ENCODE results near the gene ALKBH6. TPM values are rescaled to one million over a fixed set of nuclear protein-coding genes. Genes with fewer than 3 reads are reported as not detected.
A peak's percentile ranks its signal among the peaks of the same experiment; 100 is the strongest.

Gene ALKBH6
- total and polyA plus RNA-seq, 10 of the 15 experiments (the other 5 are each of a cell fraction or from before 2014, with no cell fraction given), result 1.2 to 56.5 (median 36.1) TPM

GRCh38 chr19:36054119-36054732, 40.2 kb upstream of the ALKBH6 start, which contains the start of gene THAP8 (continued):
- TF ChIP-seq CREB1 (IDR thresholded peaks at IDR 0.05; ENCODE audit: low read depth) (peak; percentile 88), BRCA1 (IDR thresholded peaks at IDR 0.05; ENCODE audit: low read depth, low read length) (0 out of 2 replicates have a peak, but pooled peaks have one; percentile 1), NFYA (IDR thresholded peaks at IDR 0.05; ENCODE audit: borderline replicate concordance, low read depth, low read length) (no peak), TCF12 (IDR thresholded peaks at IDR 0.05; ENCODE audit: low read depth, low read length) (0 out of 2 replicates have a peak, but pooled peaks have one; percentile 41), REST (IDR thresholded peaks at IDR 0.05; ENCODE audit: low read depth, low read length) (0 out of 2 replicates have a peak, but pooled peaks have one; percentile 7), RAD21 (IDR thresholded peaks at IDR 0.05; ENCODE audit: insufficient read depth, low read depth, low read length) (no peak), JUNB (IDR thresholded peaks at IDR 0.05) (no peak), BCLAF1 (IDR thresholded peaks at IDR 0.05) (no peak), ZNF622 (IDR thresholded peaks at IDR 0.05) (no peak), ZNF217 (IDR thresholded peaks at IDR 0.05) (no peak), PBX3 (IDR thresholded peaks at IDR 0.05; ENCODE audit: insufficient replicate concordance, low read depth, low read length) (peak; percentile 66), NR2C2 (IDR thresholded peaks at IDR 0.05; ENCODE audit: borderline replicate concordance, control insufficient read depth, insufficient read length, low read depth) (no peak), BHLHE40 (IDR thresholded peaks at IDR 0.05; ENCODE audit: borderline replicate concordance in 1 of 2, low read depth in 2 of 2, low read length in 1 of 2) (peak; percentile 99 to 100), NRF1 (conservative IDR thresholded peaks at IDR 0.05; ENCODE audit: low read depth, low read length) (peak; percentile 85), ZNF24 (IDR thresholded peaks at IDR 0.05) (no peak)
- TF ChIP-seq, protein P1, sequence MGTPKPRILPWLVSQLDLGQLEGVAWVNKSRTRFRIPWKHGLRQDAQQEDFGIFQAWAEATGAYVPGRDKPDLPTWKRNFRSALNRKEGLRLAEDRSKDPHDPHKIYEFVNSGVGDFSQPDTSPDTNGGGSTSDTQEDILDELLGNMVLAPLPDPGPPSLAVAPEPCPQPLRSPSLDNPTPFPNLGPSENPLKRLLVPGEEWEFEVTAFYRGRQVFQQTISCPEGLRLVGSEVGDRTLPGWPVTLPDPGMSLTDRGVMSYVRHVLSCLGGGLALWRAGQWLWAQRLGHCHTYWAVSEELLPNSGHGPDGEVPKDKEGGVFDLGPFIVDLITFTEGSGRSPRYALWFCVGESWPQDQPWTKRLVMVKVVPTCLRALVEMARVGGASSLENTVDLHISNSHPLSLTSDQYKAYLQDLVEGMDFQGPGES (IDR thresholded peaks at IDR 0.05), result peak; percentile 12; the same call in 1 of the 2 replicates
- TF ChIP-seq, protein P2, sequence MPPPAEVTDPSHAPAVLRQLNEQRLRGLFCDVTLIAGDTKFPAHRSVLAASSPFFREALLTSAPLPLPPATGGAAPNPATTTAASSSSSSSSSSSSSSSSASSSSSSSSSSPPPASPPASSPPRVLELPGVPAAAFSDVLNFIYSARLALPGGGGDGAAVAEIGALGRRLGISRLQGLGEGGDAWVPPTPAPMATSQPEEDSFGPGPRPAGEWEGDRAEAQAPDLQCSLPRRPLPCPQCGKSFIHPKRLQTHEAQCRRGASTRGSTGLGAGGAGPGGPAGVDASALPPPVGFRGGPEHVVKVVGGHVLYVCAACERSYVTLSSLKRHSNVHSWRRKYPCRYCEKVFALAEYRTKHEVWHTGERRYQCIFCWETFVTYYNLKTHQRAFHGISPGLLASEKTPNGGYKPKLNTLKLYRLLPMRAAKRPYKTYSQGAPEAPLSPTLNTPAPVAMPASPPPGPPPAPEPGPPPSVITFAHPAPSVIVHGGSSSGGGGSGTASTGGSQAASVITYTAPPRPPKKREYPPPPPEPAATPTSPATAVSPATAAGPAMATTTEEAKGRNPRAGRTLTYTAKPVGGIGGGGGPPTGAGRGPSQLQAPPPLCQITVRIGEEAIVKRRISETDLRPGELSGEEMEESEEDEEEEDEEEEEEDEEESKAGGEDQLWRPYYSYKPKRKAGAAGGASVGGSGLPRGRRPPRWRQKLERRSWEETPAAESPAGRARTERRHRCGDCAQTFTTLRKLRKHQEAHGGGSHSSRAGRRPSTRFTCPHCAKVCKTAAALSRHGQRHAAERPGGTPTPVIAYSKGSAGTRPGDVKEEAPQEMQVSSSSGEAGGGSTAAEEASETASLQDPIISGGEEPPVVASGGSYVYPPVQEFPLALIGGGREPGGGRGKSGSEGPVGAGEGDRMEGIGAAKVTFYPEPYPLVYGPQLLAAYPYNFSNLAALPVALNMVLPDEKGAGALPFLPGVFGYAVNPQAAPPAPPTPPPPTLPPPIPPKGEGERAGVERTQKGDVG (CRISPR knock-in tag; IDR thresholded peaks at IDR 0.05), result peak; percentile 84
